SK-N-SH treated with all-trans-retinoic acid at 6 μM for 48 hours (cell line): ENCODE results near the gene ADAP2.

Experiments used
- ATAC-seq: fragments of 200-7000 bp; cut with Tn5 transposase; 3 replicates; pipeline ENCODE4 v1.9.1; 2020; ENCODE audit warnings: mild to moderate bottlenecking, moderate library complexity
- ARNTL ChIP-seq: fragments of 450-650 bp; formaldehyde crosslinking; IDR thresholded peaks from 2 replicates; pipeline ENCODE4 v1.5.0; 2020; ENCODE audit warnings: low read depth, mild to moderate bottlenecking, moderate library complexity, borderline replicate concordance
- BACH2 ChIP-seq: fragments of 250-450 bp; sonication (Bioruptor Pico); IDR thresholded peaks from 2 replicates; pipeline ENCODE4 v1.9.0; 2021; ENCODE audit warnings: mild to moderate bottlenecking, borderline replicate concordance
- CSDC2 ChIP-seq: fragments of 250-450 bp; sonication (Bioruptor Pico); IDR thresholded peaks from 2 replicates; pipeline ENCODE4 v1.5.0; 2020; ENCODE audit warnings: mild to moderate bottlenecking, moderate library complexity
- CSRNP3 ChIP-seq: fragments of 250-450 bp; sonication (Bioruptor Pico); IDR thresholded peaks from 2 replicates; pipeline ENCODE4 v1.5.1; 2021; ENCODE audit warnings: mild to moderate bottlenecking, moderate library complexity
- ESRRG ChIP-seq: fragments of 250-450 bp; sonication (Bioruptor Pico); IDR thresholded peaks from 2 replicates; pipeline ENCODE4 v1.6.1; 2021; ENCODE audit warnings: mild to moderate bottlenecking
- ISL1 ChIP-seq: fragments of 250-450 bp; sonication (Bioruptor Pico); IDR thresholded peaks from 2 replicates; pipeline ENCODE4 v2.1.2; 2022; ENCODE audit warnings: mild to moderate bottlenecking, moderate library complexity
- OSR1 ChIP-seq: fragments of 250-450 bp; sonication (Bioruptor Pico); IDR thresholded peaks from 2 replicates; pipeline ENCODE4 v1.8.0; 2022; ENCODE audit warnings: moderate library complexity, mild to moderate bottlenecking, inconsistent platforms
- PATZ1 ChIP-seq: fragments of 250-450 bp; sonication (Bioruptor Pico); IDR thresholded peaks from 2 replicates; pipeline ENCODE4 v1.8.0; 2020; ENCODE audit warnings: mild to moderate bottlenecking, moderate library complexity, borderline replicate concordance
- PPARA ChIP-seq: fragments of 250-450 bp; sonication (Bioruptor Pico); IDR thresholded peaks from 2 replicates; pipeline ENCODE4 v1.5.0; 2020; ENCODE audit warnings: mild to moderate bottlenecking, borderline replicate concordance
- SNAI2 ChIP-seq: fragments of 250-450 bp; sonication (Bioruptor Pico); IDR thresholded peaks from 2 replicates; pipeline ENCODE4 v1.5.0; 2020; ENCODE audit warnings: mild to moderate bottlenecking, moderate library complexity
- TCF4 ChIP-seq: fragments of 250-450 bp; sonication (Bioruptor Pico); IDR thresholded peaks from 2 replicates; pipeline ENCODE4 v1.8.0; 2021; ENCODE audit warnings: mild to moderate bottlenecking, moderate library complexity, borderline replicate concordance
- ZC3H10 ChIP-seq: fragments of 250-450 bp; sonication (Bioruptor Pico); IDR thresholded peaks from 2 replicates; pipeline ENCODE4 v1.5.1; 2021; ENCODE audit warnings: mild to moderate bottlenecking, moderate library complexity
- ZFP3 ChIP-seq: fragments of 250-450 bp; sonication (Bioruptor Pico); IDR thresholded peaks from 2 replicates; pipeline ENCODE4 v1.5.0; 2020; ENCODE audit warnings: mild to moderate bottlenecking, moderate library complexity
- ZFP30 ChIP-seq: fragments of 450-650 bp; formaldehyde crosslinking; IDR thresholded peaks from 2 replicates; pipeline ENCODE4 v1.5.0; 2022; ENCODE audit warnings: mild to moderate bottlenecking, moderate library complexity
- ZNF565 ChIP-seq: fragments of 450-650 bp; formaldehyde crosslinking; conservative IDR thresholded peaks from 2 replicates; pipeline ENCODE4 v1.5.0; 2020; ENCODE audit warnings: low read depth, mild to moderate bottlenecking, moderate library complexity
- ZNF70 ChIP-seq: fragments of 450-650 bp; formaldehyde crosslinking; IDR thresholded peaks from 2 replicates; pipeline ENCODE4 v1.5.0; 2020; ENCODE audit warnings: mild to moderate bottlenecking, moderate library complexity
- ZNF8 ChIP-seq: fragments of 450-650 bp; formaldehyde crosslinking; IDR thresholded peaks from 2 replicates; pipeline ENCODE4 v1.5.0; 2020; ENCODE audit warnings: mild to moderate bottlenecking, moderate library complexity
- TF ChIP-seq, protein P1 (sequence below): fragments of 250-450 bp; sonication (Bioruptor Pico); IDR thresholded peaks from 2 replicates; pipeline ENCODE4 v1.5.0; 2020; ENCODE audit warnings: mild to moderate bottlenecking, moderate library complexity
- TF ChIP-seq, protein P2 (sequence below): fragments of 250-450 bp; sonication (Bioruptor Pico); IDR thresholded peaks from 2 replicates; pipeline ENCODE4 v1.5.1; 2020; ENCODE audit warnings: low read depth, mild to moderate bottlenecking, moderate library complexity
- TF ChIP-seq, protein P3 (sequence below): fragments of 250-450 bp; sonication (Bioruptor Pico); IDR thresholded peaks from 2 replicates; pipeline ENCODE4 v1.8.0; 2021; ENCODE audit warnings: low read depth, mild to moderate bottlenecking, moderate library complexity, borderline replicate concordance

Gene ADAP2

DNA sequence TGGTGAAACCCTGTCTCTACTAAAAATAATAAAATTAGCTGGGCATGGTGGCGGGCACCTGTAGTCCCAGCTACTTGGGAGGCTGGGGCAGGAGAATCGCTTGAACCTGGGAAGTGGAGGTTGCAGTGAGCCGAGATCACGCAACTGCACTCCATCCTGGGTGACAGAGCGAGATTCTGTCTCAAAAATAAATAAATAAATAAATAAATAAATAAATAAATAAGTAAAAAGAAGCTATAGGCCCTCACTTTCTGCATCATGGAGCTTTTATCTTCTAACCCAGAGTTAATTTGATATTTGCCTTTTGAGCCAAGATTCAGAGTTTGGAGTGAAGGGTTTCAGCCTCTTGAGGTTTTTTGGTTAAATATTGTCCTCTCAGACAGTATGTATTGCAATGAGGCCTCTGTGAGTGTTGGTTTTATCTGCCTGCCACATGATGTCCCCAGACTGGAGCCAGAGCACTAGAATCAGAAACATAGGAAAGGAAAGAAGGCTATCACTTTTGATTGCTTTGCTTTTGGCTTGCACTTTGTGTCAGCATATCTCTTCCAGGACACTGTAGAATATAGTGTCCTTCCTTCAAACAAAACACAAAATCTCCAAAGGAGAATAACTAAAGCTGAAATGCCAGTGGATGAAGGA is 81.6 kb downstream of the ADAP2 start:
- no peak for TF ChIP-seq TCF4 (CRISPR knock-in tag)
- TF ChIP-seq, protein P1, sequence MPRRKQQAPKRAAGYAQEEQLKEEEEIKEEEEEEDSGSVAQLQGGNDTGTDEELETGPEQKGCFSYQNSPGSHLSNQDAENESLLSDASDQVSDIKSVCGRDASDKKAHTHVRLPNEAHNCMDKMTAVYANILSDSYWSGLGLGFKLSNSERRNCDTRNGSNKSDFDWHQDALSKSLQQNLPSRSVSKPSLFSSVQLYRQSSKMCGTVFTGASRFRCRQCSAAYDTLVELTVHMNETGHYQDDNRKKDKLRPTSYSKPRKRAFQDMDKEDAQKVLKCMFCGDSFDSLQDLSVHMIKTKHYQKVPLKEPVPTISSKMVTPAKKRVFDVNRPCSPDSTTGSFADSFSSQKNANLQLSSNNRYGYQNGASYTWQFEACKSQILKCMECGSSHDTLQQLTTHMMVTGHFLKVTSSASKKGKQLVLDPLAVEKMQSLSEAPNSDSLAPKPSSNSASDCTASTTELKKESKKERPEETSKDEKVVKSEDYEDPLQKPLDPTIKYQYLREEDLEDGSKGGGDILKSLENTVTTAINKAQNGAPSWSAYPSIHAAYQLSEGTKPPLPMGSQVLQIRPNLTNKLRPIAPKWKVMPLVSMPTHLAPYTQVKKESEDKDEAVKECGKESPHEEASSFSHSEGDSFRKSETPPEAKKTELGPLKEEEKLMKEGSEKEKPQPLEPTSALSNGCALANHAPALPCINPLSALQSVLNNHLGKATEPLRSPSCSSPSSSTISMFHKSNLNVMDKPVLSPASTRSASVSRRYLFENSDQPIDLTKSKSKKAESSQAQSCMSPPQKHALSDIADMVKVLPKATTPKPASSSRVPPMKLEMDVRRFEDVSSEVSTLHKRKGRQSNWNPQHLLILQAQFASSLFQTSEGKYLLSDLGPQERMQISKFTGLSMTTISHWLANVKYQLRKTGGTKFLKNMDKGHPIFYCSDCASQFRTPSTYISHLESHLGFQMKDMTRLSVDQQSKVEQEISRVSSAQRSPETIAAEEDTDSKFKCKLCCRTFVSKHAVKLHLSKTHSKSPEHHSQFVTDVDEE (CRISPR knock-in tag): no peak
- TF ChIP-seq ZNF70 (CRISPR knock-in tag): no peak
- TF ChIP-seq ZFP30: no peak
- no peak for TF ChIP-seq ZFP3 (CRISPR knock-in tag)
- TF ChIP-seq OSR1 (CRISPR knock-in tag): no peak
- no peak for TF ChIP-seq ZC3H10 (CRISPR knock-in tag)
- no peak for TF ChIP-seq ESRRG (CRISPR knock-in tag)
- no peak for ATAC-seq

DNA sequence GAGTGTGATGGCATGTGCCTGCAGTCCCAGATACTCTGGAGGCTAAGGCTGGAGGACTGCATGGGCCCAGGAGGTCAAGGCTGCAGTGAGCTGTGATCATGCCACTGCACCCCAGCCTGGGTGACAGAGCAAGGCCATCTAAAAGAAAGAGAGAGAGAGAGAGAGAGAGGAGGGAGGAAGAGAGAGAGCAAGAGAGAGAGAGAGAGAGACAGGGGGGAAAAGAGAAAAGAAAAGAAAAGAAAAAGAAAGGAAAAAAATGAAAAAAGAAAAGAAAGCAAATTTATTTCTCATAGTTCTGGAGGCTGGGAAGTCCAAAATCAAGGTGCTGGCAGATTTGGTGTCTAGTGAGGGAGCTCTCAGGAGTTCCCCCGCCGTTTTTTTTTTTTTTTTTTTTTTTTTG is 82.4 kb downstream of the ADAP2 start:
- TF ChIP-seq ZNF565 (CRISPR knock-in tag): no peak
- TF ChIP-seq, protein P2, sequence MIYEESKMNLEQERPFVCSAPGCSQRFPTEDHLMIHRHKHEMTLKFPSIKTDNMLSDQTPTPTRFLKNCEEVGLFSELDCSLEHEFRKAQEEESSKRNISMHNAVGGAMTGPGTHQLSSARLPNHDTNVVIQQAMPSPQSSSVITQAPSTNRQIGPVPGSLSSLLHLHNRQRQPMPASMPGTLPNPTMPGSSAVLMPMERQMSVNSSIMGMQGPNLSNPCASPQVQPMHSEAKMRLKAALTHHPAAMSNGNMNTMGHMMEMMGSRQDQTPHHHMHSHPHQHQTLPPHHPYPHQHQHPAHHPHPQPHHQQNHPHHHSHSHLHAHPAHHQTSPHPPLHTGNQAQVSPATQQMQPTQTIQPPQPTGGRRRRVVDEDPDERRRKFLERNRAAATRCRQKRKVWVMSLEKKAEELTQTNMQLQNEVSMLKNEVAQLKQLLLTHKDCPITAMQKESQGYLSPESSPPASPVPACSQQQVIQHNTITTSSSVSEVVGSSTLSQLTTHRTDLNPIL (CRISPR knock-in tag): no peak
- no peak for TF ChIP-seq ISL1 (CRISPR knock-in tag)
- no peak for TF ChIP-seq PPARA
- no peak for TF ChIP-seq SNAI2
- TF ChIP-seq PATZ1: no peak
- no peak for TF ChIP-seq ZFP30
- no peak for TF ChIP-seq CSDC2
- TF ChIP-seq ZNF8 (CRISPR knock-in tag): no peak
- TF ChIP-seq ZFP3 (CRISPR knock-in tag): no peak
- TF ChIP-seq CSRNP3 (CRISPR knock-in tag): no peak
- TF ChIP-seq, protein P1 (CRISPR knock-in tag): no peak
- no peak for TF ChIP-seq BACH2 (CRISPR knock-in tag)
- TF ChIP-seq, protein P3, sequence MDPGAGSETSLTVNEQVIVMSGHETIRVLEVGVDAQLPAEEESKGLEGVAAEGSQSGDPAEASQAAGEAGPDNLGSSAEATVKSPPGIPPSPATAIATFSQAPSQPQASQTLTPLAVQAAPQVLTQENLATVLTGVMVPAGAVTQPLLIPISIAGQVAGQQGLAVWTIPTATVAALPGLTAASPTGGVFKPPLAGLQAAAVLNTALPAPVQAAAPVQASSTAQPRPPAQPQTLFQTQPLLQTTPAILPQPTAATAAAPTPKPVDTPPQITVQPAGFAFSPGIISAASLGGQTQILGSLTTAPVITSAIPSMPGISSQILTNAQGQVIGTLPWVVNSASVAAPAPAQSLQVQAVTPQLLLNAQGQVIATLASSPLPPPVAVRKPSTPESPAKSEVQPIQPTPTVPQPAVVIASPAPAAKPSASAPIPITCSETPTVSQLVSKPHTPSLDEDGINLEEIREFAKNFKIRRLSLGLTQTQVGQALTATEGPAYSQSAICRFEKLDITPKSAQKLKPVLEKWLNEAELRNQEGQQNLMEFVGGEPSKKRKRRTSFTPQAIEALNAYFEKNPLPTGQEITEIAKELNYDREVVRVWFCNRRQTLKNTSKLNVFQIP (CRISPR knock-in tag): no peak
- no peak for TF ChIP-seq ESRRG (CRISPR knock-in tag)
- no peak for TF ChIP-seq ARNTL (CRISPR knock-in tag)
- no peak for ATAC-seq
